H9 (cell line): ENCODE measurements around the gene MRPL48. TPM values are rescaled to one million over a fixed set of nuclear protein-coding genes. Genes with fewer than 3 reads are reported as not detected.
A peak's percentile ranks its signal among the peaks of the same experiment; 100 is the strongest.

ENCODE experiments used
- DNase-seq: peaks from one replicate; pipeline ENCODE4 v3.0.0-alpha.2; 2017
- H2AFZ ChIP-seq: one replicate; pipeline ENCODE4 v1.6.1; 2013; ENCODE audit warnings: mild to moderate bottlenecking, low read length, control low read depth, moderate library complexity
- H2AK5ac ChIP-seq: 2 replicates; pipeline ENCODE4 v1.6.1; 2013; ENCODE audit warnings: low read length, control low read depth, mixed read lengths; ENCODE audit not compliant: insufficient read length
- H2BK120ac ChIP-seq: one replicate; pipeline ENCODE4 v1.6.1; 2013; ENCODE audit warnings: low read depth, mild to moderate bottlenecking, low read length, control low read depth, inconsistent platforms; ENCODE audit not compliant: poor library complexity, severe bottlenecking
- H2BK12ac ChIP-seq: 2 replicates; pipeline ENCODE4 v1.6.1; 2013; ENCODE audit warnings: low read length, control low read depth, mixed read lengths, low read depth; ENCODE audit not compliant: insufficient read length
- H2BK15ac ChIP-seq: 2 replicates; pipeline ENCODE4 v1.6.1; 2013; ENCODE audit warnings: low read depth, low read length, control low read depth
- H2BK20ac ChIP-seq: one replicate; pipeline ENCODE4 v1.6.1; 2013; ENCODE audit warnings: low read depth, mild to moderate bottlenecking, low read length, control low read depth, inconsistent platforms; ENCODE audit not compliant: poor library complexity, severe bottlenecking
- H2BK5ac ChIP-seq: 2 replicates; pipeline ENCODE4 v1.6.1; 2013; ENCODE audit warnings: low read length, control low read depth, mixed read lengths; ENCODE audit not compliant: insufficient read length
- H3K14ac ChIP-seq: 2 replicates; pipeline ENCODE4 v1.6.1; 2013; ENCODE audit warnings: low read length, control low read depth; ENCODE audit not compliant: insufficient read depth
- H3K18ac ChIP-seq: 2 replicates; pipeline ENCODE4 v1.6.1; 2013; ENCODE audit warnings: low read depth, mild to moderate bottlenecking, mixed read lengths, low read length, control low read depth; ENCODE audit not compliant: insufficient read length
- H3K23ac ChIP-seq: 2 replicates; pipeline ENCODE4 v1.6.1; 2013; ENCODE audit warnings: low read length, control low read depth, mixed read lengths, low read depth; ENCODE audit not compliant: insufficient read length
- H3K23me2 ChIP-seq: 2 replicates; pipeline ENCODE4 v1.6.1; 2013; ENCODE audit warnings: low read depth, mild to moderate bottlenecking, mixed read lengths, low read length, control low read depth; ENCODE audit not compliant: insufficient read length, poor library complexity, severe bottlenecking
- H3K27ac ChIP-seq: 2 replicates; pipeline ENCODE4 v1.5.1; 2013; ENCODE audit warnings: low read length, control low read depth, mixed read lengths, low read depth; ENCODE audit not compliant: insufficient read length
- H3K27me3 ChIP-seq: 2 replicates; pipeline ENCODE4 v1.6.1; 2013; ENCODE audit warnings: low read length, control low read depth, inconsistent platforms; ENCODE audit not compliant: insufficient read depth
- H3K4ac ChIP-seq: 2 replicates; pipeline ENCODE4 v1.6.1; 2013; ENCODE audit warnings: low read depth, mild to moderate bottlenecking, control low read depth, inconsistent platforms, low read length, moderate library complexity
- H3K4me1 ChIP-seq: 2 replicates; pipeline ENCODE4 v1.6.1; 2013; ENCODE audit warnings: low read length, control low read depth, inconsistent platforms; ENCODE audit not compliant: insufficient read depth
- H3K4me2 ChIP-seq: 2 replicates; pipeline ENCODE4 v1.6.1; 2013; ENCODE audit warnings: low read length, control low read depth, mixed read lengths; ENCODE audit not compliant: insufficient read length, insufficient read depth
- H3K56ac ChIP-seq: 2 replicates; pipeline ENCODE4 v1.6.1; 2013; ENCODE audit warnings: low read depth, mild to moderate bottlenecking, mixed read lengths, low read length, control low read depth; ENCODE audit not compliant: insufficient read length
- H3K79me1 ChIP-seq: 2 replicates; pipeline ENCODE4 v1.6.1; 2013; ENCODE audit warnings: low read depth, mild to moderate bottlenecking, moderate library complexity, low read length, control low read depth, inconsistent platforms; ENCODE audit not compliant: insufficient read depth, poor library complexity, severe bottlenecking
- H3K79me2 ChIP-seq: 2 replicates; pipeline ENCODE4 v1.6.1; 2013; ENCODE audit warnings: low read length, control low read depth, inconsistent platforms; ENCODE audit not compliant: insufficient read depth
- H3K9ac ChIP-seq: 2 replicates; pipeline ENCODE4 v1.6.1; 2013; ENCODE audit warnings: low read length, control low read depth, mixed read lengths; ENCODE audit not compliant: insufficient read length; ENCODE audit errors: extremely low read depth
- H3K9me3 ChIP-seq: one replicate; pipeline ENCODE4 v1.6.1; 2013; ENCODE audit warnings: low read depth, low read length, inconsistent platforms; ENCODE audit not compliant: control insufficient read depth
- H3T11ph ChIP-seq: one replicate; pipeline ENCODE4 v1.6.1; 2013; ENCODE audit warnings: mild to moderate bottlenecking, low read length, control low read depth, inconsistent platforms
- H4K20me1 ChIP-seq: one replicate; pipeline ENCODE4 v1.6.1; 2013; ENCODE audit not compliant: control insufficient read depth, insufficient read length, insufficient read depth
- H4K5ac ChIP-seq: 2 replicates; pipeline ENCODE4 v1.6.1; 2013; ENCODE audit warnings: low read depth, mild to moderate bottlenecking, mixed read lengths, low read length, control low read depth; ENCODE audit not compliant: insufficient read length
- H4K8ac ChIP-seq: replicated peaks from 2 replicates; pipeline ENCODE4 v1.6.1; 2013; ENCODE audit warnings: low read length, control low read depth, mixed read lengths, low read depth; ENCODE audit not compliant: insufficient read length
- H4K91ac ChIP-seq: 2 replicates; pipeline ENCODE4 v1.6.1; 2013; ENCODE audit warnings: low read depth, mild to moderate bottlenecking, moderate library complexity, mixed read lengths, low read length, control low read depth; ENCODE audit not compliant: insufficient read length
- H3K27ac Mint-ChIP-seq, 3 experiments: 2 replicates in 2 of 3; 3 replicates in 1 of 3; pipeline ENCODE4 v1.8.0; 2020 to 2021; ENCODE audit warnings: mixed read lengths in 3 of 3, mild to moderate bottlenecking in 1 of 3, moderate library complexity in 1 of 3
- H3K27me3 Mint-ChIP-seq: 2 replicates; pipeline ENCODE4 v1.8.0; 2021; ENCODE audit warnings: low read depth, mild to moderate bottlenecking, moderate library complexity, mixed read lengths
- H3K36me3 Mint-ChIP-seq, 3 experiments: 2 replicates in 2 of 3; 3 replicates in 1 of 3; pipeline ENCODE4 v1.8.0; 2020 to 2021; ENCODE audit warnings: low read depth in 3 of 3, mixed read lengths in 3 of 3; ENCODE audit not compliant: insufficient read depth in 1 of 3
- H3K4me1 Mint-ChIP-seq, 2 experiments: 2 replicates each; pipeline ENCODE4 v1.8.0; 2020; ENCODE audit warnings: mixed read lengths in 2 of 2
- H3K4me3 Mint-ChIP-seq, 2 experiments: 2 replicates in 1 of 2; 3 replicates in 1 of 2; pipeline ENCODE4 v1.8.0; 2020 to 2021; ENCODE audit warnings: mild to moderate bottlenecking in 2 of 2, mixed read lengths in 2 of 2, moderate library complexity in 1 of 2
- H3K9me3 Mint-ChIP-seq, 2 experiments: 2 replicates in 1 of 2; 3 replicates in 1 of 2; pipeline ENCODE4 v1.8.0; 2020; ENCODE audit warnings: mild to moderate bottlenecking in 2 of 2, mixed read lengths in 2 of 2, moderate library complexity in 1 of 2
- WGBS: extraction: QIAGEN DNeasy Blood & Tissue Kit; methylation state at CpG from one replicate; pipeline ENCODE4 v1.1.7; 2013; ENCODE audit warnings: missing lambda C conversion rate, low lambda C conversion rate, mixed read lengths; ENCODE audit not compliant: insufficient read length; ENCODE audit errors: extremely low coverage; 5-methylcytosine and 5-hydroxymethylcytosine counted together
- total RNA-seq: library from RNA; stranded (reverse); gene quantifications from 2 replicates; pipeline ENCODE4 v1.2.1, GENCODE V29; 2021
- TF ChIP-seq, protein P1 (sequence below): fragments of 200-600 bp; sonication (generic); conservative IDR thresholded peaks from 3 replicates; pipeline ENCODE4 v1.8.0; 2021; ENCODE audit warnings: antibody characterized with exemption, mild to moderate bottlenecking

The MRPL48 gene
- total RNA-seq, 1 experiment from 2014 or later, result 36.4 TPM

GRCh38 chr11:73784080-73784634 is 3.5 kb upstream of the MRPL48 start:
- Mint-ChIP-seq H3K9me3 (no peaks in the 10 kb centered on the region), H3K27ac (peak overlapping the region in 2 of 3 experiments; percentile 52 to 90; a peak in 3 of 7 replicates), H3K4me3 (no peak overlapping the region), H3K4me1 (peaks cover 15 to 21% of the 10 kb centered on the region in 2 experiments), H3K27me3 (no peaks in the 10 kb centered on the region; the same call in 1 of the 2 replicates), H3K36me3 (no peaks in the 10 kb centered on the region)
- Histone ChIP-seq H3K79me1 (no peaks in the 10 kb centered on the region), H3K9me3 (no peaks in the 10 kb centered on the region), H4K8ac (no peak overlapping the region), H2AFZ (no peak overlapping the region), H3K18ac (no peak overlapping the region), H3K4me2 (no peak overlapping the region), H3T11ph (no peak overlapping the region), H2BK15ac (no peak overlapping the region), H3K23me2 (no peaks in the 10 kb centered on the region), H3K4ac (no peak overlapping the region), H3K27ac (no peak overlapping the region), H3K4me1 (no peaks in the 10 kb centered on the region), H3K79me2 (no peaks in the 10 kb centered on the region), H2BK120ac (no peak overlapping the region), H2BK20ac (no peak overlapping the region), H3K14ac (no peak overlapping the region), H4K20me1 (no peaks in the 10 kb centered on the region), H2BK5ac (no peak overlapping the region), H2AK5ac (no peak overlapping the region), H4K91ac (no peak overlapping the region), H3K56ac (no peak overlapping the region), H2BK12ac (no peak overlapping the region), H4K5ac (no peak overlapping the region), H3K9ac (no peak overlapping the region), H3K23ac (no peak overlapping the region), H3K27me3 (no peaks in the 10 kb centered on the region)
- TF ChIP-seq, protein P1, sequence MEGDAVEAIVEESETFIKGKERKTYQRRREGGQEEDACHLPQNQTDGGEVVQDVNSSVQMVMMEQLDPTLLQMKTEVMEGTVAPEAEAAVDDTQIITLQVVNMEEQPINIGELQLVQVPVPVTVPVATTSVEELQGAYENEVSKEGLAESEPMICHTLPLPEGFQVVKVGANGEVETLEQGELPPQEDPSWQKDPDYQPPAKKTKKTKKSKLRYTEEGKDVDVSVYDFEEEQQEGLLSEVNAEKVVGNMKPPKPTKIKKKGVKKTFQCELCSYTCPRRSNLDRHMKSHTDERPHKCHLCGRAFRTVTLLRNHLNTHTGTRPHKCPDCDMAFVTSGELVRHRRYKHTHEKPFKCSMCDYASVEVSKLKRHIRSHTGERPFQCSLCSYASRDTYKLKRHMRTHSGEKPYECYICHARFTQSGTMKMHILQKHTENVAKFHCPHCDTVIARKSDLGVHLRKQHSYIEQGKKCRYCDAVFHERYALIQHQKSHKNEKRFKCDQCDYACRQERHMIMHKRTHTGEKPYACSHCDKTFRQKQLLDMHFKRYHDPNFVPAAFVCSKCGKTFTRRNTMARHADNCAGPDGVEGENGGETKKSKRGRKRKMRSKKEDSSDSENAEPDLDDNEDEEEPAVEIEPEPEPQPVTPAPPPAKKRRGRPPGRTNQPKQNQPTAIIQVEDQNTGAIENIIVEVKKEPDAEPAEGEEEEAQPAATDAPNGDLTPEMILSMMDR, result no peak
- no CpG with 5 or more reads among the region's 6 CpGs for WGBS
- peak; percentile 40 for DNase-seq
